Measurements from ENCODE around the gene ARHGEF16.

Gene ARHGEF16

GRCh38 chr1:3507636-3508275, 53.3 kb downstream of the ARHGEF16 start:
- Histone ChIP-seq H3K9me3 (ENCODE audit: control insufficient read depth, low read length) (no peaks in the 10 kb centered on the region), H3K36me3 (ENCODE audit: control insufficient read depth, insufficient read depth, low read length) (no peaks in the 10 kb centered on the region)

GRCh38 chr1:3508757-3509415, 54.4 kb downstream of the ARHGEF16 start:
- Histone ChIP-seq H3K9me3 (ENCODE audit: control insufficient read depth, low read length) (no peaks in the 10 kb centered on the region), H3K27me3 (ENCODE audit: control insufficient read depth, insufficient read depth, low read length) (no peaks in the 10 kb centered on the region), H3K4me3 (ENCODE audit: low read length) (no peak overlapping the region), H3K9ac (ENCODE audit: low read length) (no peak overlapping the region), H3K36me3 (ENCODE audit: control insufficient read depth, insufficient read depth, low read length) (no peaks in the 10 kb centered on the region), H3K4me1 (ENCODE audit: control insufficient read depth, insufficient read depth, low read length) (no peaks in the 10 kb centered on the region)

More at GRCh38 chr1:3507636-3508275, 53.3 kb downstream of the ARHGEF16 start:
- H3K4me1 ChIP-seq (ENCODE audit: control insufficient read depth, insufficient read depth, low read length): no peaks in the 10 kb centered on the region
- no peak overlapping the region for H3K4me3 ChIP-seq (ENCODE audit: low read length)
- no peak overlapping the region for H3K9ac ChIP-seq (ENCODE audit: low read length)
- no peaks in the 10 kb centered on the region for H3K27me3 ChIP-seq (ENCODE audit: control insufficient read depth, insufficient read depth, low read length)

DNA sequence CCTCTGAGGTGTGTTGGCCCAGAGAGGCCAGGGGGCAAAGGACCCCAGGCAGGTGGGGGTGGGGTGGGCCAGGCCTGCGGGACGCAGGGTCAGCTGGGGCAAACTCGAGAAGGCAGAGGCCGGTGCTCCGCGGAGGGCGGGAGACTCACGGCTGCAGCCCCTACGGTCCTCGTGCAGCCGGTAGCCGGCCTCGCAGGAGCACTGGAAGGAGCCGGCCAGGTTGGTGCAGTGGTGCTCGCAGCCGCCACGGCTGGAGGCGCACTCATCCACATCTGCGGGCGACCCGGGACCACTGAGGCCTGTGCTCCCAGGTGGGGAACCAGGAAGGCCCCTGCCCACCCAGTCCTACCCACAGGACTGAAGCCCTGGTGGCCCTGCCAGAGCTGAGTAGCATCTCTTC, 55.3 kb downstream of the ARHGEF16 start:
- Histone ChIP-seq H3K36me3 (ENCODE audit: control insufficient read depth, insufficient read depth, low read length) (no peaks in the 10 kb centered on the region), H3K4me3 (ENCODE audit: low read length) (no peak overlapping the region), H3K27me3 (ENCODE audit: control insufficient read depth, insufficient read depth, low read length) (no peaks in the 10 kb centered on the region), H3K4me1 (ENCODE audit: control insufficient read depth, insufficient read depth, low read length) (no peaks in the 10 kb centered on the region), H3K9me3 (ENCODE audit: control insufficient read depth, low read length) (no peaks in the 10 kb centered on the region), H3K9ac (ENCODE audit: low read length) (no peak overlapping the region)

- no peak overlapping the region for H3K9ac ChIP-seq (ENCODE audit: low read length)
- no peaks in the 10 kb centered on the region for H3K4me1 ChIP-seq (ENCODE audit: control insufficient read depth, insufficient read depth, low read length)
- no peak overlapping the region for H3K4me3 ChIP-seq (ENCODE audit: low read length)
- no peaks in the 10 kb centered on the region for H3K36me3 ChIP-seq (ENCODE audit: control insufficient read depth, insufficient read depth, low read length)
- H3K27me3 ChIP-seq (ENCODE audit: control insufficient read depth, insufficient read depth, low read length): no peaks in the 10 kb centered on the region
- H3K9me3 ChIP-seq (ENCODE audit: control insufficient read depth, low read length): no peaks in the 10 kb centered on the region
These were observed 55.9 kb downstream of the ARHGEF16 start for GRCh38 chr1:3510136-3510955.

DNA sequence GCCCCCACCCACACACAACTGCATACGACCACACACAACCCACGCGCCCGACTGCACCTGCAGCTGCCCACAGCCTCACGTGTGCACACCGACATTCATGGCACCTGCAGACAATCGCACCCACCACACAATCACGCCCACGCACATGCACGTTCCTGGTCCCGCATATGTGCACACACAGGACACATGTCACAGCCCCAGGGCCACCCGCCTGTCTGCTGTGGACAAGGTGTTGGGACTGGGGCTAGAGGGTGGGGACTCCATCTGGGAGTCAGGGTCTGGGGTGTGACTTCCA, 56.4 kb downstream of the ARHGEF16 start:
- Histone ChIP-seq H3K27me3 (ENCODE audit: control insufficient read depth, insufficient read depth, low read length) (no peaks in the 10 kb centered on the region), H3K4me1 (ENCODE audit: control insufficient read depth, insufficient read depth, low read length) (no peaks in the 10 kb centered on the region), H3K9me3 (ENCODE audit: control insufficient read depth, low read length) (no peaks in the 10 kb centered on the region), H3K4me3 (ENCODE audit: low read length) (no peak overlapping the region), H3K36me3 (ENCODE audit: control insufficient read depth, insufficient read depth, low read length) (no peaks in the 10 kb centered on the region), H3K9ac (ENCODE audit: low read length) (no peak overlapping the region)

- Histone ChIP-seq H3K9me3 (ENCODE audit: control insufficient read depth, low read length) (no peaks in the 10 kb centered on the region), H3K4me1 (ENCODE audit: control insufficient read depth, insufficient read depth, low read length) (no peaks in the 10 kb centered on the region), H3K36me3 (ENCODE audit: control insufficient read depth, insufficient read depth, low read length) (no peaks in the 10 kb centered on the region), H3K27me3 (ENCODE audit: control insufficient read depth, insufficient read depth, low read length) (no peaks in the 10 kb centered on the region), H3K4me3 (ENCODE audit: low read length) (no peak overlapping the region), H3K9ac (ENCODE audit: low read length) (no peak overlapping the region)
These were observed 56.8 kb downstream of the ARHGEF16 start for GRCh38 chr1:3511306-3511705.

GRCh38 chr1:3511856-3512255, 57.4 kb downstream of the ARHGEF16 start:
- no peak overlapping the region for H3K4me3 ChIP-seq (ENCODE audit: low read length)
- no peaks in the 10 kb centered on the region for H3K4me1 ChIP-seq (ENCODE audit: control insufficient read depth, insufficient read depth, low read length)
- no peaks in the 10 kb centered on the region for H3K36me3 ChIP-seq (ENCODE audit: control insufficient read depth, insufficient read depth, low read length)
- no peaks in the 10 kb centered on the region for H3K27me3 ChIP-seq (ENCODE audit: control insufficient read depth, insufficient read depth, low read length)
- H3K9me3 ChIP-seq (ENCODE audit: control insufficient read depth, low read length): no peaks in the 10 kb centered on the region
- H3K9ac ChIP-seq (ENCODE audit: low read length): no peak overlapping the region

DNA sequence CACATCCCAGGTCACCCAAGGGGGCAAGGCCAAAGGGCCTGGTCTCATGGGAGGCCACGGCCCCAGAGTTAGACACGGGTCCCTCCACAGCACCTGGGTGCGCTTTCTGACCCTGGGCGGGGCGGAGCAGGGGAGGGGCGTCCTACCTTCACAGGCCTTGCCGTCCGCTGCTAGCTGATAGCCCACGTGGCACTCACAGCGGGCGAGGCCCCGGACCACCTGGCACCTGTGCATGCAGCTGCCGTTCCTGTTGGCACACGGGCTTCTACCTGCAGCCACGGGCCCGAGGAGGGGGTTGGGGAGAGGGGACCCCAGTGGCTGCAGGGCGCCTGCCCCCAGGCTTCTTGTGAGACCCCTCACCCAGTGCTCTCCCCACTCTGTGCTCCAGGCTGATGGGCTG, 59.9 kb downstream of the ARHGEF16 start:
- no peaks in the 10 kb centered on the region for H3K36me3 ChIP-seq (ENCODE audit: control insufficient read depth, insufficient read depth, low read length)
- H3K4me1 ChIP-seq (ENCODE audit: control insufficient read depth, insufficient read depth, low read length): no peaks in the 10 kb centered on the region
- H3K9me3 ChIP-seq (ENCODE audit: control insufficient read depth, low read length): no peaks in the 10 kb centered on the region
- H3K27me3 ChIP-seq (ENCODE audit: control insufficient read depth, insufficient read depth, low read length): no peaks in the 10 kb centered on the region
- no peak overlapping the region for H3K4me3 ChIP-seq (ENCODE audit: low read length)
- H3K9ac ChIP-seq (ENCODE audit: low read length): no peak overlapping the region

DNA sequence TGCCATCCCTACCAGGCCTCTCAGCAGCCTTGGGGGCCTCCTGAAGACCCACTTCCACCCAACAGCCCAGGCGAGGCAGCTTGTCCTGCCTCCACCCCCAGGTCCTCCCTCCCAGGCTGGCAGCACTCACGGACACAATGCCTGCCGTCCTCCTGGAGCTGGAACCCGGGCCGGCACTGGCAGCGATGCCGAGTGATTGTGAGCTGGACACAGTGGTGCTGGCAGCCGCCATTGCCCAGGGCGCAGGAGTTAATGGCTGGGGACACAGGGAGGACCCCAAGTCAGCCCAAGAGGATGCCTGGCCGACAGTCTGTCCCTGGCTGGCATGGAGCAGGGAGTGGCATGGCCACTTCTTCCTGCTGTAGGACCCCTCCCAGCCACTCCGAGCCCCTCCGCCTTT, 60.8 kb downstream of the ARHGEF16 start:
- Histone ChIP-seq H3K4me3 (ENCODE audit: low read length) (no peak overlapping the region), H3K9me3 (ENCODE audit: control insufficient read depth, low read length) (no peaks in the 10 kb centered on the region), H3K36me3 (ENCODE audit: control insufficient read depth, insufficient read depth, low read length) (no peaks in the 10 kb centered on the region), H3K27me3 (ENCODE audit: control insufficient read depth, insufficient read depth, low read length) (no peaks in the 10 kb centered on the region), H3K9ac (ENCODE audit: low read length) (no peak overlapping the region), H3K4me1 (ENCODE audit: control insufficient read depth, insufficient read depth, low read length) (no peaks in the 10 kb centered on the region)

DNA sequence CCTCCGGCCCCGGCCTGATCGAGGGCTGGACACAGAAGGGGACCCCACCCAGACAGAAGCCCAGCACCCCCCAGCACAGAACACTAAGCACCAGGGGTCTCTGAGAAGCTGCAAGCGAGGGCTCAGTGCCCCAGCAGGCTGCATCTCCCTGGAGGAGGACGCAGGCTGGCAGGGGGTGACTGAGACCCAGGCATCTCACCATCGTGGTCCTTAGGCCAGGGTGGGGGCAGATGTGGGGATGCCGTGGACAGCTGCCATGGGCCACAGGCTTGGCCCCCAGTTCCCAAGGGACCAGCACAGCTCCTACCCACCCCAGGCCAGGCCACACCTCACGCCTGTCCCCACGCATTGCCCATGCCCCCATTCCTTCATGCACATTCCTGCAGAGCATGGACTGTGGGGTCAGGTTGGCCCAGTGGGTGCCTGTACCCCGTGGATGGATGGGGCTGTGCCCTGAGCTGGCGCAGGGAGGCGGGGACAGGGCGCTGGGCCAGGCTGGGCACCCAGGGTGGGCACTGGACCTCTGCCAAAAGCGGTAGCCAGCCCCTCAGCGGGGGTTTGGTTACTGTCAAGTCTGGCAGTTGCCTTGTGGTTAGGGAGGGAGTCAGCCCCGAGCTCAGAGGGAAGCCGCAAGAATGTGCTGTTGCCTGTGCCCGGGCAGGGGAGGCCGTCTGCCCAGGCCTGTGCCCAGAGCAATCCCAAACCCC, 61.5 kb downstream of the ARHGEF16 start:
- Histone ChIP-seq H3K27me3 (ENCODE audit: control insufficient read depth, insufficient read depth, low read length) (no peaks in the 10 kb centered on the region), H3K36me3 (ENCODE audit: control insufficient read depth, insufficient read depth, low read length) (no peaks in the 10 kb centered on the region)

GRCh38 chr1:3516481-3516869, 62.0 kb downstream of the ARHGEF16 start:
- H3K36me3 ChIP-seq (ENCODE audit: control insufficient read depth, insufficient read depth, low read length): no peaks in the 10 kb centered on the region
- no peak overlapping the region for H3K9ac ChIP-seq (ENCODE audit: low read length)
- no peak overlapping the region for H3K4me3 ChIP-seq (ENCODE audit: low read length)
- no peaks in the 10 kb centered on the region for H3K27me3 ChIP-seq (ENCODE audit: control insufficient read depth, insufficient read depth, low read length)
- H3K4me1 ChIP-seq (ENCODE audit: control insufficient read depth, insufficient read depth, low read length): no peaks in the 10 kb centered on the region
- no peaks in the 10 kb centered on the region for H3K9me3 ChIP-seq (ENCODE audit: control insufficient read depth, low read length)

More for the DNA sequence above, 61.5 kb downstream of the ARHGEF16 start:
- Histone ChIP-seq H3K4me1 (ENCODE audit: control insufficient read depth, insufficient read depth, low read length) (no peaks in the 10 kb centered on the region), H3K9ac (ENCODE audit: low read length) (no peak overlapping the region), H3K9me3 (ENCODE audit: control insufficient read depth, low read length) (no peaks in the 10 kb centered on the region), H3K4me3 (ENCODE audit: low read length) (no peak overlapping the region)

Measured in mucosa of stomach (tissue), 1 donor.